UCSD-AML1 (cell line): Measurements from ENCODE around the gene CDKL2.
"Not testable (repeated sequence)": the region's sequence is repeated elsewhere in the genome, so short reads cannot be mapped to it uniquely, and the experiment has no call there.

Experiments
- DNase-seq: peaks from one replicate; lab custom pipeline; 2025; ENCODE audit not compliant: unreplicated experiment; lab: John Stamatoyannopoulos, UW

The CDKL2 gene

GRCh38 chr4:75555294-75556164, 74.8 kb downstream of the CDKL2 start, which contains the start of gene ODAPH:
TSS of gene ODAPH (plus strand) at chr4:75556066. CDS start at chr4:75556083, 17 bp downstream.
- DNase-seq: no peak

GRCh38 chr4:75552452-75552851, 77.9 kb downstream of the CDKL2 start:
- DNase-seq: no peak

- no peak for DNase-seq
These were observed 81.3 kb downstream of the CDKL2 start for GRCh38 chr4:75549019-75549418.

- peak; percentile 12 for DNase-seq
These were observed 82.5 kb downstream of the CDKL2 start for GRCh38 chr4:75547647-75548387.

GRCh38 chr4:75545526-75545925, 84.8 kb downstream of the CDKL2 start:
- no peak for DNase-seq

GRCh38 chr4:75544870-75545269, 85.5 kb downstream of the CDKL2 start:
- DNase-seq: no peak

- DNase-seq: not testable (repeated sequence)
These were observed 86.1 kb downstream of the CDKL2 start for GRCh38 chr4:75544220-75544619.

GRCh38 chr4:75542824-75543223, 87.5 kb downstream of the CDKL2 start:
- no peak for DNase-seq

GRCh38 chr4:75537308-75537707, 93.0 kb downstream of the CDKL2 start:
- not testable (repeated sequence) for DNase-seq

GRCh38 chr4:75533926-75534325, 96.4 kb downstream of the CDKL2 start:
- not testable (repeated sequence) for DNase-seq

GRCh38 chr4:75533339-75533887, 96.9 kb downstream of the CDKL2 start:
- not testable (repeated sequence) for DNase-seq

GRCh38 chr4:75531536-75532143, 98.7 kb downstream of the CDKL2 start:
- DNase-seq: not testable (repeated sequence)

- no peak for DNase-seq
These were observed 99.6 kb downstream of the CDKL2 start for GRCh38 chr4:75530556-75531322.
